Endothelial cell of umbilical vein (primary cell): ENCODE results near the gene SPTA1.

Experiments used
- EZH2 ChIP-seq: IDR thresholded peaks from 2 replicates; pipeline ENCODE4 v1.6.1; 2012; ENCODE audit warnings: borderline replicate concordance, low read depth, mild to moderate bottlenecking, moderate library complexity, low read length, inconsistent platforms; ENCODE audit not compliant: severe bottlenecking
- JUN ChIP-seq: IDR thresholded peaks from 2 replicates; pipeline ENCODE4 v1.6.1; 2011; ENCODE audit warnings: borderline replicate concordance, low read depth; ENCODE audit not compliant: insufficient read length, insufficient read depth
- TF ChIP-seq, protein P1 (sequence below), 2 donors: IDR thresholded peaks; 1 replicate in 1 of 2; 2 replicates in 1 of 2; pipeline ENCODE4 v1.5.1; 2011; ENCODE audit warnings: low read length in 2 of 2, mild to moderate bottlenecking in 2 of 2, moderate library complexity in 2 of 2, control low read depth in 1 of 2, inconsistent platforms in 1 of 2, low read depth in 1 of 2; ENCODE audit not compliant: insufficient read depth in 1 of 2; ENCODE audit errors: extremely low read depth in 1 of 2

DNA sequence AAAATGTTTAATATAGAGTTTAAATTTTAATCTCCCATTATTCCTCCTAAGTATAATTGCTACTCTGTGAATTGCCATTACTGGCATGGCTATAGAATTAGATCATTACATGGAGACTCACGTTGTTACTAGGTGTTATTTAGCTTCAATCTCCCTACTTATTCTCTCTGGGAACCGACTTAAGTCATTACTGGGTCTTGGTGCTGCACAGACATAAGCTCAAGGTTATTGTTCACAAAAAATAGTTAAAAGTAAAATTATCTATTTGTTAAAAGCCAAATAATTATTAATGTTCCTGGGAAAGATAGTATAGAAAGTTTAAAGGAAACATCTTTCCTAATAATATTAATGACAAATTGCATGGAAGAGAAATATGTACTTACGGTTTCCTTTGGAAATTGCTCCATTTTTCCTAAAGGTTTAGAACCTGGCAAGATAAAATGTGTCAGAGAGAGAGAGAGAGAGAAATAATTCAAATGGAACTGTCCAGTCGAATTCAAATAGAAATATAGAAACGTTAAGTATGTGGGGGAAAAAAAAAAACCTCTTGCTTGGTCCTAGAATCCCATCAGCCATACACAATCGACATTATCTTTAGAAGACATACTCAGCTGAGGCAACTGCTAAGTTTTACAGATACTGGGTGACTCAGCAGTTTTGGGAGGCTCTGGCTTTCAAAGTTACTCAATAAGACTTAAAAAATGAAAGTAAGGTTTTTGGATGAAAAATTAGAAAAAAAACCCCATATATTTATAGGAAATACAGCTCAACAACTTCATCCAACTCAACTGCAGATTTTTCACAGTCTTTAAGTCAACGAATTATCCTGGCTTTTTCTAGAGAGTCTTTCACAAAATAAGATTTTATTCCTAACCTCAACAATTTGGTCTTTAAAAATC is at the start of gene SPTA1:
- TF ChIP-seq EZH2 (no peak), JUN (no peak)
- TF ChIP-seq, protein P1, sequence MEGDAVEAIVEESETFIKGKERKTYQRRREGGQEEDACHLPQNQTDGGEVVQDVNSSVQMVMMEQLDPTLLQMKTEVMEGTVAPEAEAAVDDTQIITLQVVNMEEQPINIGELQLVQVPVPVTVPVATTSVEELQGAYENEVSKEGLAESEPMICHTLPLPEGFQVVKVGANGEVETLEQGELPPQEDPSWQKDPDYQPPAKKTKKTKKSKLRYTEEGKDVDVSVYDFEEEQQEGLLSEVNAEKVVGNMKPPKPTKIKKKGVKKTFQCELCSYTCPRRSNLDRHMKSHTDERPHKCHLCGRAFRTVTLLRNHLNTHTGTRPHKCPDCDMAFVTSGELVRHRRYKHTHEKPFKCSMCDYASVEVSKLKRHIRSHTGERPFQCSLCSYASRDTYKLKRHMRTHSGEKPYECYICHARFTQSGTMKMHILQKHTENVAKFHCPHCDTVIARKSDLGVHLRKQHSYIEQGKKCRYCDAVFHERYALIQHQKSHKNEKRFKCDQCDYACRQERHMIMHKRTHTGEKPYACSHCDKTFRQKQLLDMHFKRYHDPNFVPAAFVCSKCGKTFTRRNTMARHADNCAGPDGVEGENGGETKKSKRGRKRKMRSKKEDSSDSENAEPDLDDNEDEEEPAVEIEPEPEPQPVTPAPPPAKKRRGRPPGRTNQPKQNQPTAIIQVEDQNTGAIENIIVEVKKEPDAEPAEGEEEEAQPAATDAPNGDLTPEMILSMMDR (IDR thresholded peaks at IDR 0.05; ENCODE audit: extremely low read depth in 1 of 2, insufficient read depth in 1 of 2, low read depth in 1 of 2, low read length in 2 of 2), result no peak
